Activated CD8-positive, alpha-beta T cell treated with anti-CD3 and anti-CD28 coated beads for 36 hours (primary cell): Measurements from ENCODE around the gene C1orf116. TPM values are rescaled to one million over a fixed set of nuclear protein-coding genes. Genes with fewer than 3 reads are reported as not detected.
A peak's percentile ranks its signal among the peaks of the same experiment; 100 is the strongest.

Source experiments
- ATAC-seq: fragments of 200-7000 bp; cut with Tn5 transposase; one replicate; pipeline ENCODE4 v1.10.0; 2021; ENCODE audit warnings: mild to moderate bottlenecking, moderate library complexity
- CTCF ChIA-PET: fragments of 350-600 bp; sonication (Branson Sonifier 250); formaldehyde crosslinking; loops from one replicate; lab custom pipeline; 2021; ENCODE audit warnings: antibody characterized with exemption; lab: Charles Lee
- POLR2A ChIA-PET: fragments of 350-600 bp; sonication (Branson Sonifier 250); formaldehyde crosslinking; loops from one replicate; lab custom pipeline; 2021; ENCODE audit warnings: antibody characterized with exemption; lab: Charles Lee
- DNase-seq: peaks from one replicate; pipeline ENCODE4 v3.0.0-alpha.2; 2020
- H3K27ac Mint-ChIP-seq: one replicate; pipeline ENCODE4 v1.8.0; 2021; ENCODE audit warnings: mild to moderate bottlenecking, mixed read lengths
- H3K27me3 Mint-ChIP-seq: one replicate; pipeline ENCODE4 v1.8.0; 2021; ENCODE audit warnings: mixed read lengths
- H3K36me3 Mint-ChIP-seq: one replicate; pipeline ENCODE4 v1.8.0; 2021; ENCODE audit warnings: low read depth, mixed read lengths
- H3K4me1 Mint-ChIP-seq: one replicate; pipeline ENCODE4 v1.8.0; 2021; ENCODE audit warnings: low read depth, mixed read lengths
- H3K4me3 Mint-ChIP-seq: one replicate; pipeline ENCODE4 v1.8.0; 2021; ENCODE audit warnings: mild to moderate bottlenecking, moderate library complexity, mixed read lengths
- H3K9me3 Mint-ChIP-seq: one replicate; pipeline ENCODE4 v1.8.0; 2021; ENCODE audit warnings: mixed read lengths
- CTCF ChIP-seq: fragments of 200-600 bp; IDR thresholded peaks from one replicate; pipeline ENCODE4 v1.8.0; 2022; ENCODE audit warnings: antibody characterized with exemption, mild to moderate bottlenecking
- intact Hi-C: fragments of 100-400 bp; cut with micrococcal nuclease; formaldehyde crosslinking; loops from one replicate; pipeline ENCODE4 v1.10.0; 2022
- total RNA-seq, 2 experiments: library from RNA; stranded (reverse); gene quantifications; one replicate each; pipeline ENCODE4 v1.2.3, GENCODE V29; 2021

The C1orf116 gene
- total RNA-seq, 2 experiments from 2014 or later = 0.07 to 0.13 TPM

- intact Hi-C loops = no loop called here
- ATAC-seq (no peak), DNase-seq (no peak)
- H3K4me1 Mint-ChIP-seq = peaks cover 25% of the 10 kb centered on the region
- CTCF ChIA-PET = interaction anchor here (1.0 to 8.0 kb wide), 5 partner anchors 14 to 88 kb away, joined by 3 to 49 read pairs (median 6); partner anchors contain the start of gene YOD1
- no peak for TF ChIP-seq CTCF
- no peaks in the 10 kb centered on the region for H3K27me3 Mint-ChIP-seq
- POLR2A ChIA-PET = interaction anchor here (0.6 to 2.7 kb wide), 2 partner anchors 17 to 24 kb away, joined by 4 to 9 read pairs; partner anchors contain the start of gene PFKFB2
- H3K9me3 Mint-ChIP-seq = no peaks in the 10 kb centered on the region
- H3K27ac Mint-ChIP-seq = no peak overlapping the region
- H3K4me3 Mint-ChIP-seq = no peak overlapping the region
- H3K36me3 Mint-ChIP-seq = peaks cover 12% of the 10 kb centered on the region
Measured at GRCh38 chr1:207069858-207070506, 37.4 kb upstream of the C1orf116 start.

GRCh38 chr1:207069061-207069460 is 36.5 kb upstream of the C1orf116 start:
- intact Hi-C loops = no loop called here
- Mint-ChIP-seq H3K27me3 (no peaks in the 10 kb centered on the region), H3K4me1 (peaks cover 25% of the 10 kb centered on the region), H3K27ac (peak overlapping the region; percentile 86), H3K4me3 (no peak overlapping the region), H3K9me3 (no peaks in the 10 kb centered on the region), H3K36me3 (peaks cover 12% of the 10 kb centered on the region)
- no peak for TF ChIP-seq CTCF
- ATAC-seq (peak; percentile 94), DNase-seq (peak; percentile 67)
- ChIA-PET POLR2A (interaction anchor here (0.7 to 1.4 kb wide), 5 partner anchors 11 to 430 kb away, joined by 3 read pairs; no protein-coding TSS in a partner anchor), CTCF (interaction anchor here (0.9 to 2.4 kb wide), 5 partner anchors 10 to 87 kb away, joined by 3 to 7 read pairs (median 3); no protein-coding TSS in a partner anchor)

- Mint-ChIP-seq H3K4me1 (peaks cover 25% of the 10 kb centered on the region), H3K9me3 (no peaks in the 10 kb centered on the region), H3K27ac (no peak overlapping the region), H3K4me3 (no peak overlapping the region), H3K36me3 (peaks cover 12% of the 10 kb centered on the region), H3K27me3 (no peaks in the 10 kb centered on the region)
- intact Hi-C loops = no loop called here
- POLR2A ChIA-PET = interaction anchor here (1.3 kb wide), 1 partner anchor 15 kb away, joined by 5 read pairs; the partner anchor contains the start of gene PFKFB2
- CTCF ChIA-PET = interaction anchor here (1.2 to 1.5 kb wide), 2 partner anchors 9 to 20 kb away, joined by 3 to 5 read pairs; no protein-coding TSS in a partner anchor
- no peak for TF ChIP-seq CTCF
- ATAC-seq (no peak), DNase-seq (no peak)
Measured at GRCh38 chr1:207067665-207068064, 35.1 kb upstream of the C1orf116 start.

GRCh38 chr1:207067185-207067584 is 34.6 kb upstream of the C1orf116 start:
- H3K9me3 Mint-ChIP-seq = no peaks in the 10 kb centered on the region
- H3K27ac Mint-ChIP-seq = no peak overlapping the region
- ChIA-PET POLR2A (no interaction called here), CTCF (no interaction called here)
- H3K27me3 Mint-ChIP-seq = no peaks in the 10 kb centered on the region
- no peak for ATAC-seq
- intact Hi-C loops = no loop called here
- H3K4me3 Mint-ChIP-seq = no peak overlapping the region
- no peak for DNase-seq
- H3K4me1 Mint-ChIP-seq = peaks cover 25% of the 10 kb centered on the region
- no peak for TF ChIP-seq CTCF
- H3K36me3 Mint-ChIP-seq = peaks cover 12% of the 10 kb centered on the region

GRCh38 chr1:207064561-207064960 is 32.0 kb upstream of the C1orf116 start:
- intact Hi-C loops = no loop called here
- no peak for TF ChIP-seq CTCF
- Mint-ChIP-seq H3K4me1 (peaks cover 8% of the 10 kb centered on the region), H3K27ac (no peak overlapping the region), H3K4me3 (no peak overlapping the region), H3K36me3 (peaks cover 12% of the 10 kb centered on the region), H3K27me3 (no peaks in the 10 kb centered on the region), H3K9me3 (no peaks in the 10 kb centered on the region)
- ChIA-PET POLR2A (no interaction called here), CTCF (no interaction called here)
- no peak for ATAC-seq
- no peak for DNase-seq
